K562 (cell line): ENCODE results near the gene RACGAP1. TPM values are rescaled to one million over a fixed set of nuclear protein-coding genes. Genes with fewer than 3 reads are reported as not detected.
A peak's percentile ranks its signal among the peaks of the same experiment; 100 is the strongest.

Source experiments
- MXI1 ChIP-seq: IDR thresholded peaks from 2 replicates; pipeline ENCODE4 v1.6.1; 2011; ENCODE audit warnings: low read depth, mild to moderate bottlenecking, improper control_type of control experiment, low read length
- TARDBP ChIP-seq: fragments of 450-650 bp; IDR thresholded peaks from 2 replicates; pipeline ENCODE4 v1.6.1; 2016
- U2AF1 ChIP-seq: fragments of 200-400 bp; formaldehyde crosslinking; optimal IDR thresholded peaks from 2 replicates; pipeline ENCODE3; 2017; ENCODE audit warnings: mild to moderate bottlenecking, low read depth, low read length, moderate library complexity
- ZKSCAN1 ChIP-seq: fragments of 150-350 bp; IDR thresholded peaks from 2 replicates; pipeline ENCODE4 v1.6.1; 2016; ENCODE audit warnings: low read depth, low read length
- ZNF23 ChIP-seq: fragments of 250-450 bp; sonication (Bioruptor Pico); IDR thresholded peaks from 2 replicates; pipeline ENCODE4 v1.4.0; 2020; ENCODE audit warnings: mild to moderate bottlenecking
- ZNF551 ChIP-seq: fragments of 250-450 bp; sonication (Bioruptor Pico); IDR thresholded peaks from 2 replicates; pipeline ENCODE4 v1.5.0; 2021; ENCODE audit warnings: mild to moderate bottlenecking, moderate library complexity
- polyA plus RNA-seq, 8 experiments: library from polyadenylated mRNA; depleted of rRNA in 4 of 8; stranded (reverse) in 5 of 8; unstranded in 3 of 8; fragments of >200 nt; fragmentation: Nextera tagmentation in 2 of 8; fragmentation: Illumina TruSeq in 1 of 8; extraction: Ambion mirVana in 2 of 8; extraction: Trizol in 1 of 8; gene quantifications; 2 replicates each; pipeline versions ENCODE4 v1.2.1 to v1.2.3, GENCODE V29; 2011 to 2014; ENCODE audit warnings: inconsistent platforms in 1 of 8, missing spikeins in 1 of 8
- total RNA-seq, 7 experiments: library from RNA; depleted of rRNA in 6 of 7; stranded (reverse); fragments of >200 nt in 6 of 7; fragmentation: Illumina TruSeq in 2 of 7; extraction: Trizol in 2 of 7; gene quantifications; 2 replicates each; pipeline versions ENCODE4 v1.2.1 to v1.2.3, GENCODE V29; 2011 to 2021; ENCODE audit warnings: low replicate concordance in 1 of 7
- TF ChIP-seq, protein P1 (sequence below): fragments of 250-450 bp; sonication (Bioruptor Pico); IDR thresholded peaks from 2 replicates; pipeline ENCODE4 v1.5.0; 2021; ENCODE audit warnings: mild to moderate bottlenecking, borderline replicate concordance
- TF ChIP-seq, protein P2 (sequence below): sonication (generic); formaldehyde crosslinking; IDR thresholded peaks from 2 replicates; pipeline ENCODE4 v1.5.0; 2020; ENCODE audit warnings: missing genetic modification reagents
- TF ChIP-seq, protein P3 (sequence below): sonication (generic); formaldehyde crosslinking; IDR thresholded peaks from 2 replicates; pipeline ENCODE4 v1.8.1; 2023; ENCODE audit warnings: missing genetic modification reagents, mild to moderate bottlenecking, borderline replicate concordance
- TF ChIP-seq, protein P4 (sequence below): fragments of 450-650 bp; IDR thresholded peaks from 2 replicates; pipeline ENCODE4 v1.6.1; 2016; ENCODE audit warnings: low read depth, mild to moderate bottlenecking, moderate library complexity
- TF ChIP-seq, protein P5 (sequence below): sonication (generic); formaldehyde crosslinking; IDR thresholded peaks from 2 replicates; pipeline ENCODE4 v1.4.0; 2020; ENCODE audit warnings: mild to moderate bottlenecking, missing genetic modification reagents
- TF ChIP-seq, protein P6 (sequence below): IDR thresholded peaks from 3 replicates; pipeline ENCODE4 v1.6.1; 2011; ENCODE audit warnings: borderline replicate concordance, mild to moderate bottlenecking, moderate library complexity; ENCODE audit not compliant: insufficient read length; ENCODE audit errors: extremely low read depth

RACGAP1 gene
- total and polyA plus RNA-seq, 9 of the 15 experiments (the other 6 are each of a cell fraction or from before 2014, with no cell fraction given), result 56.4 to 92.9 (median 71.8) TPM

DNA sequence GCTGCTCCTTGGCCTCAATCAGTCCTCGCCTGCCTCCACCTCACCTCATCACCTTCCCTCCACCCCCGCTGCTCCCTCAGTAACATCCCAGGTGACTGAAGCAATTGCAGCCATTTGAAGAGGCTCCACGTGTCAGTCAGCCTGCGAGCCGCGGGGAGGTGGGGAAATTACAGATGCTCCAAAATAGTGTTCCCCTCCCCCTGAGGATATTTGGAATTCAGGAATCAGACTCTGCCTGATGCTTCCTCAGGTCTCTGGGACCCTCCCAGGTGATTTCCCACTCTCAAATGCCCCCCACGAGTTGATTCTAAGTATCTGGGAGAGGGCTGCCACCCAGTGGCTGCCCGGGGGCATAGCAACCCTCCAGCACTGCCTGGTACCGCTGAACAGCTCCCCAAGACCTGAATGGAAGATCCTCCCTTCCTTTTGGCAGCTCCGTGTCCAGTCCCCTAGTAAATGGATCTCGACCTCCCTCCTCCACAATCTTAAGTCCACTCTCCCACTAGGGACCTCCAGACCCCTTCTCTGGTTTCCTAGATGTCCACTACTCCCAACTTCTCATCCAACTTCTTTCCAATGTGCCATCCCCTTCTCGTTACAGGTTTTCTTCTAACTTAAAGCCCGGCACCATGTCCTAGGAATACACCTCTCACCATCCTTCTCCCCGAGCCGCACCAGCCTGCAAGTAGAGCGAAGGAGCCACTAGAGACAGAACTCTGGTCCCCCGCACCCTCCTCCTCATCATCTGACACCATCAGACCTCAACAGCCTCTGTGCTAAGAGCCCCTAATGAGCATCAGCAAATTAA, 30.7 kb upstream of the RACGAP1 start (continued):
- TF ChIP-seq, protein P1, sequence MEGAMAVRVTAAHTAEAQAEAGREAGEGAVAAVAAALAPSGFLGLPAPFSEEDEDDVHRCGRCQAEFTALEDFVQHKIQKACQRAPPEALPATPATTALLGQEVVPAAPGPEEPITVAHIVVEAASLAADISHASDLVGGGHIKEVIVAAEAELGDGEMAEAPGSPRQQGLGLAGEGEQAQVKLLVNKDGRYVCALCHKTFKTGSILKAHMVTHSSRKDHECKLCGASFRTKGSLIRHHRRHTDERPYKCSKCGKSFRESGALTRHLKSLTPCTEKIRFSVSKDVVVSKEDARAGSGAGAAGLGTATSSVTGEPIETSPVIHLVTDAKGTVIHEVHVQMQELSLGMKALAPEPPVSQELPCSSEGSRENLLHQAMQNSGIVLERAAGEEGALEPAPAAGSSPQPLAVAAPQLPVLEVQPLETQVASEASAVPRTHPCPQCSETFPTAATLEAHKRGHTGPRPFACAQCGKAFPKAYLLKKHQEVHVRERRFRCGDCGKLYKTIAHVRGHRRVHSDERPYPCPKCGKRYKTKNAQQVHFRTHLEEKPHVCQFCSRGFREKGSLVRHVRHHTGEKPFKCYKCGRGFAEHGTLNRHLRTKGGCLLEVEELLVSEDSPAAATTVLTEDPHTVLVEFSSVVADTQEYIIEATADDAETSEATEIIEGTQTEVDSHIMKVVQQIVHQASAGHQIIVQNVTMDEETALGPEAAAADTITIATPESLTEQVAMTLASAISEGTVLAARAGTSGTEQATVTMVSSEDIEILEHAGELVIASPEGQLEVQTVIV, result no peak
- TF ChIP-seq, protein P2, sequence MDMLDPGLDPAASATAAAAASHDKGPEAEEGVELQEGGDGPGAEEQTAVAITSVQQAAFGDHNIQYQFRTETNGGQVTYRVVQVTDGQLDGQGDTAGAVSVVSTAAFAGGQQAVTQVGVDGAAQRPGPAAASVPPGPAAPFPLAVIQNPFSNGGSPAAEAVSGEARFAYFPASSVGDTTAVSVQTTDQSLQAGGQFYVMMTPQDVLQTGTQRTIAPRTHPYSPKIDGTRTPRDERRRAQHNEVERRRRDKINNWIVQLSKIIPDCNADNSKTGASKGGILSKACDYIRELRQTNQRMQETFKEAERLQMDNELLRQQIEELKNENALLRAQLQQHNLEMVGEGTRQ, result no peak
- TF ChIP-seq, protein P3, sequence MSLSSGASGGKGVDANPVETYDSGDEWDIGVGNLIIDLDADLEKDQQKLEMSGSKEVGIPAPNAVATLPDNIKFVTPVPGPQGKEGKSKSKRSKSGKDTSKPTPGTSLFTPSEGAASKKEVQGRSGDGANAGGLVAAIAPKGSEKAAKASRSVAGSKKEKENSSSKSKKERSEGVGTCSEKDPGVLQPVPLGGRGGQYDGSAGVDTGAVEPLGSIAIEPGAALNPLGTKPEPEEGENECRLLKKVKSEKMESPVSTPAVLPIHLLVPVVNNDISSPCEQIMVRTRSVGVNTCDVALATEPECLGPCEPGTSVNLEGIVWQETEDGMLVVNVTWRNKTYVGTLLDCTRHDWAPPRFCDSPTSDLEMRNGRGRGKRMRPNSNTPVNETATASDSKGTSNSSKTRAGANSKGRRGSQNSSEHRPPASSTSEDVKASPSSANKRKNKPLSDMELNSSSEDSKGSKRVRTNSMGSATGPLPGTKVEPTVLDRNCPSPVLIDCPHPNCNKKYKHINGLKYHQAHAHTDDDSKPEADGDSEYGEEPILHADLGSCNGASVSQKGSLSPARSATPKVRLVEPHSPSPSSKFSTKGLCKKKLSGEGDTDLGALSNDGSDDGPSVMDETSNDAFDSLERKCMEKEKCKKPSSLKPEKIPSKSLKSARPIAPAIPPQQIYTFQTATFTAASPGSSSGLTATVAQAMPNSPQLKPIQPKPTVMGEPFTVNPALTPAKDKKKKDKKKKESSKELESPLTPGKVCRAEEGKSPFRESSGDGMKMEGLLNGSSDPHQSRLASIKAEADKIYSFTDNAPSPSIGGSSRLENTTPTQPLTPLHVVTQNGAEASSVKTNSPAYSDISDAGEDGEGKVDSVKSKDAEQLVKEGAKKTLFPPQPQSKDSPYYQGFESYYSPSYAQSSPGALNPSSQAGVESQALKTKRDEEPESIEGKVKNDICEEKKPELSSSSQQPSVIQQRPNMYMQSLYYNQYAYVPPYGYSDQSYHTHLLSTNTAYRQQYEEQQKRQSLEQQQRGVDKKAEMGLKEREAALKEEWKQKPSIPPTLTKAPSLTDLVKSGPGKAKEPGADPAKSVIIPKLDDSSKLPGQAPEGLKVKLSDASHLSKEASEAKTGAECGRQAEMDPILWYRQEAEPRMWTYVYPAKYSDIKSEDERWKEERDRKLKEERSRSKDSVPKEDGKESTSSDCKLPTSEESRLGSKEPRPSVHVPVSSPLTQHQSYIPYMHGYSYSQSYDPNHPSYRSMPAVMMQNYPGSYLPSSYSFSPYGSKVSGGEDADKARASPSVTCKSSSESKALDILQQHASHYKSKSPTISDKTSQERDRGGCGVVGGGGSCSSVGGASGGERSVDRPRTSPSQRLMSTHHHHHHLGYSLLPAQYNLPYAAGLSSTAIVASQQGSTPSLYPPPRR (CRISPR knock-in tag), result no peak
- TF ChIP-seq ZKSCAN1, result no peak
- TF ChIP-seq, protein P4, sequence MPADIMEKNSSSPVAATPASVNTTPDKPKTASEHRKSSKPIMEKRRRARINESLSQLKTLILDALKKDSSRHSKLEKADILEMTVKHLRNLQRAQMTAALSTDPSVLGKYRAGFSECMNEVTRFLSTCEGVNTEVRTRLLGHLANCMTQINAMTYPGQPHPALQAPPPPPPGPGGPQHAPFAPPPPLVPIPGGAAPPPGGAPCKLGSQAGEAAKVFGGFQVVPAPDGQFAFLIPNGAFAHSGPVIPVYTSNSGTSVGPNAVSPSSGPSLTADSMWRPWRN, result no peak
- no peak for TF ChIP-seq ZNF551
- TF ChIP-seq MXI1, result 0 out of 2 replicates have a peak, but pooled peaks have one; percentile 10
- TF ChIP-seq TARDBP, result no peak
- TF ChIP-seq ZNF23 (CRISPR knock-in tag), result no peak
- TF ChIP-seq, protein P5, sequence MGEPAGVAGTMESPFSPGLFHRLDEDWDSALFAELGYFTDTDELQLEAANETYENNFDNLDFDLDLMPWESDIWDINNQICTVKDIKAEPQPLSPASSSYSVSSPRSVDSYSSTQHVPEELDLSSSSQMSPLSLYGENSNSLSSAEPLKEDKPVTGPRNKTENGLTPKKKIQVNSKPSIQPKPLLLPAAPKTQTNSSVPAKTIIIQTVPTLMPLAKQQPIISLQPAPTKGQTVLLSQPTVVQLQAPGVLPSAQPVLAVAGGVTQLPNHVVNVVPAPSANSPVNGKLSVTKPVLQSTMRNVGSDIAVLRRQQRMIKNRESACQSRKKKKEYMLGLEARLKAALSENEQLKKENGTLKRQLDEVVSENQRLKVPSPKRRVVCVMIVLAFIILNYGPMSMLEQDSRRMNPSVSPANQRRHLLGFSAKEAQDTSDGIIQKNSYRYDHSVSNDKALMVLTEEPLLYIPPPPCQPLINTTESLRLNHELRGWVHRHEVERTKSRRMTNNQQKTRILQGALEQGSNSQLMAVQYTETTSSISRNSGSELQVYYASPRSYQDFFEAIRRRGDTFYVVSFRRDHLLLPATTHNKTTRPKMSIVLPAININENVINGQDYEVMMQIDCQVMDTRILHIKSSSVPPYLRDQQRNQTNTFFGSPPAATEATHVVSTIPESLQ, result no peak
- TF ChIP-seq U2AF1, result no peak
- TF ChIP-seq, protein P6, sequence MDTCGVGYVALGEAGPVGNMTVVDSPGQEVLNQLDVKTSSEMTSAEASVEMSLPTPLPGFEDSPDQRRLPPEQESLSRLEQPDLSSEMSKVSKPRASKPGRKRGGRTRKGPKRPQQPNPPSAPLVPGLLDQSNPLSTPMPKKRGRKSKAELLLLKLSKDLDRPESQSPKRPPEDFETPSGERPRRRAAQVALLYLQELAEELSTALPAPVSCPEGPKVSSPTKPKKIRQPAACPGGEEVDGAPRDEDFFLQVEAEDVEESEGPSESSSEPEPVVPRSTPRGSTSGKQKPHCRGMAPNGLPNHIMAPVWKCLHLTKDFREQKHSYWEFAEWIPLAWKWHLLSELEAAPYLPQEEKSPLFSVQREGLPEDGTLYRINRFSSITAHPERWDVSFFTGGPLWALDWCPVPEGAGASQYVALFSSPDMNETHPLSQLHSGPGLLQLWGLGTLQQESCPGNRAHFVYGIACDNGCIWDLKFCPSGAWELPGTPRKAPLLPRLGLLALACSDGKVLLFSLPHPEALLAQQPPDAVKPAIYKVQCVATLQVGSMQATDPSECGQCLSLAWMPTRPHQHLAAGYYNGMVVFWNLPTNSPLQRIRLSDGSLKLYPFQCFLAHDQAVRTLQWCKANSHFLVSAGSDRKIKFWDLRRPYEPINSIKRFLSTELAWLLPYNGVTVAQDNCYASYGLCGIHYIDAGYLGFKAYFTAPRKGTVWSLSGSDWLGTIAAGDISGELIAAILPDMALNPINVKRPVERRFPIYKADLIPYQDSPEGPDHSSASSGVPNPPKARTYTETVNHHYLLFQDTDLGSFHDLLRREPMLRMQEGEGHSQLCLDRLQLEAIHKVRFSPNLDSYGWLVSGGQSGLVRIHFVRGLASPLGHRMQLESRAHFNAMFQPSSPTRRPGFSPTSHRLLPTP, result no peak
